Bladder microvascular endothelial cell (primary cell): Measurements from ENCODE around the gene ARPC4. TPM values are rescaled to one million over a fixed set of nuclear protein-coding genes. Genes with fewer than 3 reads are reported as not detected.

Source experiments
- total RNA-seq: library from RNA; depleted of rRNA; stranded (reverse); fragments of >200 nt; gene quantifications from 2 replicates; pipeline ENCODE4 v1.2.3, GENCODE V29; 2014

Gene ARPC4
- total RNA-seq, result 179 and 237 TPM in 2 replicates

DNA sequence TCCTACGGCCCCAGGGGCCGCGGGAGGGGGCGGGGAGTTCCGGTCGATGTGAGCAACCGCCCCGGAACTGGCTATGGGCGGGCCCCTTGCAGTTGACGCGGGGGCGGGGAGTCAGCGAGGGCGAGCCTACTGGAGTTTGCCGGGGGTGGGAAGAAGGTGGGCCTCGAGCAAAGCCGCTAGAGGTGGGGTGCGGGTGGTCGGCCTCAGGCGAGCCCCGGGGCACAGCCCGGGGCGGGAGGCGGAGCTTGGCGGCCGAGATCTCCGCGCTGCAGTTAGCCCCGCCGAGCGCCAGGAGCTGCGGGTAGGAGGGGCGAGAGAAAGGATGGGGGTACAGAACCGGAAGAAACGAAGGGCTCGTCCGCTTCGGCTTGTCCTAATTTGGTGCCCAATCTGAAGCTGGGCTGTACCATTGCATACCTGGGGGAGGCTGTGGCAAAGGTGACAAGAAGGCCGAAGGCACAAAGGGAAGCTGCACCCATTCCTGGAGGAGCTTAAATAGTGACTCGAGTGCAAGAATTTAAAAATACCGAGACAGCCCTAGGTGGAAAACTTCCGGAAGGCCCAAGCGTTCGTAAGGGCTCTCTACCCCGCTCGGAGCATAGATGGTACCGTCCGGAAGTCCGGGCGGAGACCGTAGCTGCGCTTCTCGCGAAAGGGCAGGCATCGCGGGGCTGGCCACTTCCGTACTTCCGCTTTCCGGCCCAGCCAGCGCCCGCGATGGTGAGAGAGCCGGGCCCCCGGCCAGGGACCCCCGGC is at the start of gene ARPC4, which contains the start of gene TADA3:
TSS of gene ARPC4 (plus strand) at position 678 of the 756 bp plus-strand sequence. CDS start at position 718, 40 bp downstream.
TSS of gene TADA3 (minus strand) at position 69 of the 756 bp plus-strand sequence. CDS start 1,007 bp downstream, outside the sequence.

DNA sequence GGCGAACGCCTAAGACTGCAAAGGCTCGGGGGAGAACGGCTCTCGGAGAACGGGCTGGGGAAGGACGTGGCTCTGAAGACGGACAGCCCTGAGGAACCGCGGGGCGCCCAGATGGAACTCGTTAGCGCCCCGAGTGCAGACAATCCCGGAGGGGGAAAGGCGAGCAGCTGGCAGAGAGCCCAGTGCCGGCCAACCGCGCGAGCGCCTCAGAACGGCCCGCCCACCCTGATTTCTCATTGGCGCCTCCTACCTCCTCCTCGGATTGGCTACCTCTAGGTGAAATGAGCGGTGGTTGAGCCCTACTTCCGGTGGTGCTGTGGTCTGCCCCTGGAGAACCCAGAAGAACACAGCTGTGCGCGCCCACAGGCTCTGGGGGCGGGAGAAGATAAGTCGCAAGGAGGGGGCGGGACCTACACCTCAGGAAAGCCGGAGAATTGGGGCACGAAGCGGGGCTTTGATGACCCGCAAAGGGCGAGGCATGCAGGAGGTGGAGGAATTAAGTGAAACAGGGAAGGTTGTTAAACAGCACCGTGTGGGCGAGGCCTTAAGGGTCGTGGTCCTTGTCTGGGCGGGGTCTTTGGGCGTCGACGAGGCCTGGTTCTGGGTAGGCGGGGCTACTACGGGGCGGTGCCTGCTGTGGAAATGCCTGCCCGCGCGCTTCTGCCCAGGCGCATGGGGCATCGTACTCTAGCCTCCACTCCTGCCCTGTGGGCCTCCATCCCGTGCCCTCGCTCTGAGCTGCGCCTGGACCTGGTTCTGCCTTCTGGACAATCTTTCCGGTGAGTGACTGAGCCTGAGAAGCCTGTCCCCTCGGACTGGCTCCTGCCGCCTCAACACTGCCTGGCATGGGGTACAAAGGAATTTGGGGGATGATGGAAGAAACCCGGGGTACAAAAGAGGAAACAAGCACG is 43.0 kb upstream of the ARPC4 start, which contains the start of gene OGG1:
TSS of gene OGG1 (plus strand) at position 308 of the 911 bp plus-strand sequence. CDS start at position 643, 335 bp downstream.

DNA sequence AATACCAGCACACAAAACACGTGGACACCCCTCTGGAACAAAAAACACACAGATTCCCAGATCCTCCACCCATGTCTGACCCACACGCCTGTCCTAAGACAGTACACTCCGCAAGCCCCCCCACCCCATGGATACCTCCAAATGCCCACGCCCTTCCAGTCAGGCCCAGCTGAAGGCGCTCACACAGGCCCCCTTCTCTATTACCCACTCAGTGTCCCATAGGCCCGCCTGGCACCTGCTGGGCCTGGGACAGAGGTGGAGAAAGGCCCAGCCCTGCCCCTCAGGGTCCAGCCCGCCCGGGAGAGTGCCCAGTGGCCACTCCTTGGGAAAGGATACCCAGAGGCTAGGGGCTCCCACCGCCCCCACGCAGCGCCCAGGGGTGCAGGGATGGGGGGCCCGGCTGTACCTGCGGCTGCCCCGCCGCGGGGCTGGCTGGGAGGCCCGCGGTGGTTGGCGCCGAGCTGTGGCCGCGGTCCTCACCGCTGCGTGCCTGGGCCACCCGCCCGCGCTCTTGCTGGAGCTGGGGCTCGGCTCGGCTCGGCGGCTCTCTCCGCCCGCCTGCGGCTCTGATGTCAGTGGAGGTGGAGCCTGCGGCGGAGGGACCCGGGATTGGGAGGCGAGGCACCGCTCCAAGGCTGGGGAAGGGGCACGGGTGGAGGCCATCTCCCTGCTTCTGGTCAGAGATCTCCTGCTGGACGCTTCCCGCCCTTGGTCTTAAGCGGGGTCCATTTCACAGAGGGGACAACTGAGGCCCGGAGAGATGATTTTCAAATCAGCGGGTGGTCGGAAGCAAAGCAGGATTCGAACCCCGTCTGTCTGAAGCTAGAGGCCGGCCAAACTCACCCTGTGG is 23.2 kb upstream of the ARPC4 start, which contains the start of gene CAMK1:
TSS of gene CAMK1 (minus strand) at position 522 of the 850 bp plus-strand sequence. CDS start 2,198 bp downstream, outside the sequence.

DNA sequence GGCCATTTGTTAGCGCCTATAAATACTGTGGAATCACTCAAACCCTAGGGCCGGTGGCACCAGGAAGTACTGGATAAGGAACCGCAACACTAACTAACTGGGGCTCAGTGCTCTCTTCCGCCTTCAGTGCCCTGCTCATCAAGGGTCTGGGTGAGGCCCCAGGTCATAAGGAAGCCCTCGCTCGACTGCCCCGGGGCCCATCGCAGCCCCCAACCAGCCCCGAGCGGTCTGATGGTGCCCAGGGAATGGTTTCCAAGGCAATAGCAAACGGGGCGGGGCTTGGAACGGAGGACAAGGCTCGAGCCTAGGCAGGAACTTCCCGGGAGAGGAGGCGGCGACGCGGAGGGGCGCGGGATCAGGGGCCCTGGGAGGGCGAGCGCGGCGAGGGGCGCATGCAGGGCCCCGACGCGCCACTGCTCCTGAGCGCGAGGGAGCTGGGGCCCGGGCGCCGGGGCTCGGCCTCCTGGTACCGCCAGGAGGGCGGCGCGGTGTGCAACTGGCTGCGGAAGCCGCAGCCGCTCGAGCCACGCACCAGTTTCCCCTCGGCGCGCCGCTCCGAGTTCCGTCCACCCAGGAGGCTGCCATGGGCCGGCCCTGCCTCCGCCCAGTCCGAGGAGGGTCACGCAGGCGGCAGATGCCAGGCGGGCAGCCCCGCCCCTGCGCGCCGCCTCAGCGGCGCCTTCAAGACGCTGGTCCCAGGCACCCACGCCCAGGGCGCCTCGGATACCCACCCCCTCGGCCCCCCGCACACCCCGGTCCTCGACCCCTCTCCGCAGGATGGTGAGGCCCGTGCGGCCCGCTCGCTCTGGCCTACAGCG is 16.9 kb downstream of the ARPC4 start, which contains the start of gene TTLL3:
TSS of gene TTLL3 (plus strand) at position 648 of the 818 bp plus-strand sequence. CDS start 400 bp downstream, outside the sequence.

DNA sequence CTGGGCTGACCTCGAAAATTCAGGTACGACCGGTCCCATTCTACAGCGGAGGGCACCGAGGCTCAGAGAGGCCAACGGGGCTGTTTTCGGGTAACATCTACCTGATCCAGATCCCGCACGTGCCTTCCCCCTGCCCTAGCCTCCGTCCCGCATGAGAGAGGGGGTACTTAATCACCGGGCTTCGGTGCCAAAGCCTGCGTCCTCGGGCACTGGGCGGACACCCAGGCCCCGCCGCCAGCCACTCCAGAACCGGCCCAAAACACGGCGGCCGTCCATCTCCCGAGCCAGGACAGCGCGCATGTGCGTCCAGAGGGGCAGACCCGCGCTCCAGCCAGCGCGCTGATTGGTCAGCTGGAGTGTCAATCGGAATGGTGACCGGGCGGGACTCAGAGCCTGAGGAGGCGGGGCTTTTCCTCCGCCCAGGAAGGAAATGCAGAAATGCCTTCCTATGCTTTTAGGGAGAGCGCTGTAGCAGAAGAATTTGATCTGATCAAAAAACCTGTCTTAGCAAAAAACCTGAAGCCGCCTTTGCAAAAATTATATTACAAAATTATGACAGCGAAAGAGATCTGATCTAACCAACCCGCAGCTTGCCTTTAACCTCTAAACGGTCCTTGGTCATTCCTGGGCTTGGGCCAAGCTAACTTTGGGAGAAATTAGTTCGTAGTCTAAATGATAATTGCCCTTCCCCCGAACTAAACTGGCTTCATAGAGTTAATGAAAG is 51.0 kb downstream of the ARPC4 start, which contains the start of gene RPUSD3:
TSS of gene RPUSD3 (minus strand) at position 294 of the 724 bp plus-strand sequence. CDS start at position 276, 18 bp downstream.

Other genes with a start within 250 kb of the ARPC4 start
- gene LHFPL4, start 239.3 kb upstream of the ARPC4 start, total RNA-seq, result 0.06 TPM in 1 of 2 replicates, not detected in the other
- gene MTMR14, start 143.6 kb upstream of the ARPC4 start, total RNA-seq, result 45.7 and 66.6 TPM in 2 replicates
- gene CPNE9, start 89.2 kb upstream of the ARPC4 start, total RNA-seq, result not detected in 2 replicates
- gene BRPF1, start 61.3 kb upstream of the ARPC4 start, total RNA-seq, result 16.5 and 28.2 TPM in 2 replicates
- gene OGG1, start 43.1 kb upstream of the ARPC4 start, total RNA-seq, result 16.7 and 22.6 TPM in 2 replicates
- gene CAMK1, start 23.1 kb upstream of the ARPC4 start, total RNA-seq, result 32.8 and 33.2 TPM in 2 replicates
- gene TADA3, start 609 bp upstream of the ARPC4 start, total RNA-seq, result 28.5 and 43.7 TPM in 2 replicates
- gene TTLL3, start 17.2 kb downstream of the ARPC4 start, total RNA-seq, result 7.1 and 19.3 TPM in 2 replicates
- 16.7 and 20.1 TPM in 2 replicates for gene RPUSD3, start 50.9 kb downstream of the ARPC4 start, total RNA-seq
- not detected in 2 replicates for gene CIDEC, start 87.2 kb downstream of the ARPC4 start, total RNA-seq
- 19.1 and 24.2 TPM in 2 replicates for gene JAGN1, start 97.5 kb downstream of the ARPC4 start, total RNA-seq
- gene IL17RE, start 109.8 kb downstream of the ARPC4 start, total RNA-seq, result 0.19 and 0.49 TPM in 2 replicates
- gene IL17RC, start 124.0 kb downstream of the ARPC4 start, total RNA-seq, result 11.7 and 16.5 TPM in 2 replicates
- gene CRELD1, start 140.8 kb downstream of the ARPC4 start, total RNA-seq, result 18.6 and 72.6 TPM in 2 replicates
- gene PRRT3, start 159.3 kb downstream of the ARPC4 start, total RNA-seq, result 0.49 and 0.63 TPM in 2 replicates
- 46.3 and 63.1 TPM in 2 replicates for gene EMC3, start 193.8 kb downstream of the ARPC4 start, total RNA-seq
- 18.9 and 19.7 TPM in 2 replicates for gene FANCD2, start 233.4 kb downstream of the ARPC4 start, total RNA-seq